HepG2 (cell line): ENCODE data around the gene ZC3H15. TPM values are rescaled to one million over a fixed set of nuclear protein-coding genes. Genes with fewer than 3 reads are reported as not detected.

Experiments
- ATAC-seq: fragments of 200-7000 bp; cut with Tn5 transposase; 3 replicates; pipeline ENCODE4 v1.9.1; 2020; ENCODE audit warnings: mild to moderate bottlenecking, moderate library complexity
- BruUV-seq: library from RNA; stranded (reverse); fragments of 400-500 nt; replicated peaks from 2 replicates; lab custom pipeline; 2021; lab: Mats Ljungman, UMichigan
- CTCF ChIA-PET: fragments of 300-600 bp; formaldehyde crosslinking; extraction: SDS; loops from one replicate; lab custom pipeline; 2021; ENCODE audit warnings: low total read pairs, inconsistent platforms, low intra/inter-chr PET ratio; lab: Yijun Ruan, JAX
- POLR2A ChIA-PET: fragments of 350-600 bp; sonication (Branson Sonifier 250); formaldehyde crosslinking; loops from one replicate; lab custom pipeline; 2020; ENCODE audit warnings: antibody characterized with exemption, inconsistent platforms; lab: Yijun Ruan, JAX
- DNase-seq: peaks from one replicate; pipeline ENCODE4 v3.0.0-alpha.2; 2015; ENCODE audit warnings: low spot score
- FAIRE-seq: peaks from 3 replicates; lab custom pipeline; 2011; peaks lifted over from hg19 to GRCh38; lab: Jason Lieb, UNC
- H2AFZ ChIP-seq: one replicate; pipeline ENCODE4 v1.6.1; 2011; ENCODE audit warnings: low read length, inconsistent platforms
- H3K27ac ChIP-seq: fragments of 300-600 bp; 3 replicates; pipeline ENCODE4 v1.8.0; 2011; ENCODE audit warnings: mixed run types, mild to moderate bottlenecking, mixed read lengths, low read length, inconsistent platforms; ENCODE audit not compliant: insufficient read depth; ENCODE audit errors: extremely low read length
- H3K27me3 ChIP-seq, 2 experiments: fragments of 200-600 bp in 1 of 2; 2 replicates in 1 of 2; 3 replicates in 1 of 2; pipeline versions ENCODE4 v1.6.0 to v1.8.0; 2011; ENCODE audit warnings: low read length in 2 of 2, mild to moderate bottlenecking in 2 of 2, moderate library complexity in 2 of 2, inconsistent platforms in 1 of 2; ENCODE audit not compliant: insufficient read depth in 2 of 2, control insufficient read depth in 1 of 2
- H3K36me3 ChIP-seq, 2 experiments: fragments of 200-600 bp in 1 of 2; replicated peaks in 1 of 2; 2 replicates in 1 of 2; 3 replicates in 1 of 2; pipeline versions ENCODE4 v1.5.1 to v1.8.0; 2011; ENCODE audit warnings: low read length in 2 of 2, inconsistent platforms in 1 of 2; ENCODE audit not compliant: insufficient read depth in 2 of 2, control insufficient read depth in 1 of 2
- H3K4me1 ChIP-seq: 2 replicates; pipeline ENCODE4 v1.5.1; 2012; ENCODE audit warnings: low read length, inconsistent platforms; ENCODE audit not compliant: insufficient read depth
- H3K4me2 ChIP-seq: 2 replicates; pipeline ENCODE4 v1.6.0; 2011; ENCODE audit warnings: low read depth, low read length, inconsistent platforms
- H3K4me3 ChIP-seq, 3 experiments: fragments of 200-600 bp in 1 of 3; sonication (generic), shearing (Covaris generic) in 1 of 3; replicated peaks in 1 of 3; 2 replicates each; pipeline ENCODE4 v1.5.1; 2011 to 2016; ENCODE audit warnings: low read length in 3 of 3, inconsistent platforms in 2 of 3, low read depth in 2 of 3, mild to moderate bottlenecking in 2 of 3, control low read depth in 1 of 3, mixed read lengths in 1 of 3; ENCODE audit not compliant: insufficient read depth in 1 of 3
- H3K79me2 ChIP-seq: one replicate; pipeline ENCODE4 v1.6.1; 2011; ENCODE audit warnings: low read length, inconsistent platforms; ENCODE audit not compliant: insufficient read depth
- H3K9ac ChIP-seq: 2 replicates; pipeline ENCODE4 v1.6.0; 2011; ENCODE audit warnings: mild to moderate bottlenecking, low read depth, low read length, inconsistent platforms; ENCODE audit not compliant: insufficient read depth
- H3K9me3 ChIP-seq: 2 replicates; pipeline ENCODE4 v1.5.1; 2012; ENCODE audit warnings: mild to moderate bottlenecking, low read length
- H4K20me1 ChIP-seq: 2 replicates; pipeline ENCODE4 v1.6.0; 2011; ENCODE audit warnings: inconsistent platforms, mild to moderate bottlenecking, low read length, moderate library complexity; ENCODE audit not compliant: insufficient read depth
- PCBP2 ChIP-seq: fragments of 200-400 bp; formaldehyde crosslinking; optimal IDR thresholded peaks from 2 replicates; pipeline ENCODE3; 2018; ENCODE audit warnings: low read length, low read depth; ENCODE audit not compliant: poor library complexity, severe bottlenecking
- PLRG1 ChIP-seq: fragments of 450-650 bp; conservative IDR thresholded peaks from 2 replicates; pipeline ENCODE4 v1.6.1; 2016
- RAD21 ChIP-seq: fragments of 450-650 bp; formaldehyde crosslinking; IDR thresholded peaks from 2 replicates; pipeline ENCODE4 v1.5.0; 2020; ENCODE audit warnings: mild to moderate bottlenecking
- SMC3 ChIP-seq: IDR thresholded peaks from 2 replicates; pipeline ENCODE4 v1.6.1; 2011; ENCODE audit warnings: low read length, improper control_type of control experiment
- SP5 ChIP-seq: IDR thresholded peaks from 2 replicates; pipeline ENCODE4 v1.6.1; 2016; ENCODE audit warnings: low read depth, borderline replicate concordance
- STAG1 ChIP-seq: sonication (generic); formaldehyde crosslinking; IDR thresholded peaks from 2 replicates; pipeline ENCODE4 v1.4.0; 2020; ENCODE audit warnings: missing genetic modification reagents
- TBP ChIP-seq: sonication (generic); formaldehyde crosslinking; IDR thresholded peaks from 2 replicates; pipeline ENCODE4 v1.5.0; 2020; ENCODE audit warnings: missing genetic modification reagents
- ZNF33A ChIP-seq: sonication (generic); formaldehyde crosslinking; IDR thresholded peaks from 2 replicates; pipeline ENCODE4 v1.5.1; 2020; ENCODE audit warnings: missing genetic modification reagents, mild to moderate bottlenecking, moderate library complexity, borderline replicate concordance
- ZNF615 ChIP-seq: sonication (generic); formaldehyde crosslinking; IDR thresholded peaks from 2 replicates; pipeline ENCODE4 v1.5.0; 2020; ENCODE audit warnings: mild to moderate bottlenecking, missing genetic modification reagents, borderline replicate concordance
- WGBS: methylation state at CpG from one replicate; pipeline ENCODE4 v1.1.6; 2017; ENCODE audit warnings: low lambda C conversion rate; 5-methylcytosine and 5-hydroxymethylcytosine counted together
- in situ Hi-C: cut with HindIII; loops from 2 replicates; pipeline ENCODE4 v1.10.0; 2017; ENCODE audit warnings: low pct_unique_long_range_greater_than_20kb; ENCODE audit not compliant: extremely low pct_ligation_motif_present
- intact Hi-C: fragments of 100-400 bp; cut with micrococcal nuclease; formaldehyde crosslinking; loops from one replicate; pipeline ENCODE4 v1.10.0; 2022; ENCODE audit not compliant: unreplicated experiment
- polyA plus RNA-seq, 8 experiments: library from polyadenylated mRNA; depleted of rRNA in 3 of 8; stranded (reverse) in 7 of 8; unstranded in 1 of 8; fragments of >200 nt; fragmentation: Illumina TruSeq in 4 of 8; extraction: Trizol in 4 of 8; gene quantifications; 2 replicates each; pipeline versions ENCODE4 v1.2.1 to v1.2.3, GENCODE V29; 2011 to 2016; ENCODE audit warnings: low read depth in 4 of 8, missing spikeins in 1 of 8, mixed read lengths in 1 of 8; ENCODE audit not compliant: insufficient read depth in 1 of 8
- total RNA-seq, 5 experiments: library from RNA; depleted of rRNA; stranded (reverse); fragments of >200 nt; fragmentation: Illumina TruSeq; extraction: Trizol; gene quantifications; 2 replicates each; pipeline ENCODE4 v1.2.3, GENCODE V29; 2016; ENCODE audit warnings: low read depth in 1 of 5
- TF ChIP-seq, protein P1 (sequence below): IDR thresholded peaks from 2 replicates; pipeline ENCODE4 v1.6.1; 2016; ENCODE audit warnings: control low read depth
- TF ChIP-seq, protein P2 (sequence below): sonication (generic); formaldehyde crosslinking; IDR thresholded peaks from 2 replicates; pipeline ENCODE4 v1.5.0; 2020; ENCODE audit warnings: mild to moderate bottlenecking, missing genetic modification reagents, moderate library complexity
- TF ChIP-seq, protein P3 (sequence below): IDR thresholded peaks from 2 replicates; pipeline ENCODE4 v1.6.1; 2016; ENCODE audit warnings: low read depth
- TF ChIP-seq, protein P4 (sequence below): IDR thresholded peaks from 2 replicates; pipeline ENCODE4 v1.4.0; 2020; ENCODE audit warnings: mild to moderate bottlenecking, missing genetic modification reagents
- TF ChIP-seq, protein P5 (sequence below): IDR thresholded peaks from 2 replicates; pipeline ENCODE4 v1.6.1; 2012; ENCODE audit warnings: low read depth, low read length, improper control_type of control experiment

The ZC3H15 gene
- total and polyA plus RNA-seq, 2 of the 13 experiments (the other 11 are each of a cell fraction or from before 2014, with no cell fraction given), result 84.6 to 168 TPM

DNA sequence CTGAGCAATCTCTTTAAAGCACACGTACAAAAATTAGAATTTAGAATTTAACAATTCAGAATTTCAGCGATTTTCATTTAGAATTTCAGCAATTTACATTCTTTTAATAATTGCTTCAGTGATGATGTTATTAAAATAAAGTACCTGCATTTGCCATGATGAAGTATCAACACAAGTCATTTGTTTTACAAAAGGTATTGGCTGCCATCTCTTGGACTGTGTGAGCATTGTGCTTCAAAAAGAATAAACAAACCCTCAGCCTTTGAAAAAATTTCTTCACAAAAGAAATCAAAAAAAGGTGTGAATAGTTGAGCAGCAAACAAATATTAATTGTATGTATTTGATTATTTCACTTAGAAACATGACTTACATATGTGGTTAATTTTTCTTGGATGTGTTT, 27.1 kb upstream of the ZC3H15 start:
- WGBS, result 48% methylated on average over 2 of the region's 2 CpGs
- H3K79me2 ChIP-seq, result peaks cover 2% of the 10 kb centered on the region
- POLR2A ChIA-PET, result no interaction called here
- ATAC-seq, result peak; percentile 64; the same call in 2 of the 3 replicates
- peak; percentile 36 for FAIRE-seq
- no peak overlapping the region for H2AFZ ChIP-seq
- no peak overlapping the region for H3K27ac ChIP-seq
- in situ Hi-C loops, result loop anchor here (25.0 kb wide), 4 partner anchors 472 to 1247 kb away; no protein-coding TSS in a partner anchor
- H3K4me2 ChIP-seq, result no peak overlapping the region
- CTCF ChIA-PET, result no interaction called here
- TF ChIP-seq, protein P1, sequence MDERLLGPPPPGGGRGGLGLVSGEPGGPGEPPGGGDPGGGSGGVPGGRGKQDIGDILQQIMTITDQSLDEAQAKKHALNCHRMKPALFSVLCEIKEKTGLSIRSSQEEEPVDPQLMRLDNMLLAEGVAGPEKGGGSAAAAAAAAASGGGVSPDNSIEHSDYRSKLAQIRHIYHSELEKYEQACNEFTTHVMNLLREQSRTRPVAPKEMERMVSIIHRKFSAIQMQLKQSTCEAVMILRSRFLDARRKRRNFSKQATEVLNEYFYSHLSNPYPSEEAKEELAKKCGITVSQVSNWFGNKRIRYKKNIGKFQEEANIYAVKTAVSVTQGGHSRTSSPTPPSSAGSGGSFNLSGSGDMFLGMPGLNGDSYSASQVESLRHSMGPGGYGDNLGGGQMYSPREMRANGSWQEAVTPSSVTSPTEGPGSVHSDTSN, result no peak
- TF ChIP-seq RAD21 (CRISPR knock-in tag), result peak; percentile 74
- TF ChIP-seq, protein P2, sequence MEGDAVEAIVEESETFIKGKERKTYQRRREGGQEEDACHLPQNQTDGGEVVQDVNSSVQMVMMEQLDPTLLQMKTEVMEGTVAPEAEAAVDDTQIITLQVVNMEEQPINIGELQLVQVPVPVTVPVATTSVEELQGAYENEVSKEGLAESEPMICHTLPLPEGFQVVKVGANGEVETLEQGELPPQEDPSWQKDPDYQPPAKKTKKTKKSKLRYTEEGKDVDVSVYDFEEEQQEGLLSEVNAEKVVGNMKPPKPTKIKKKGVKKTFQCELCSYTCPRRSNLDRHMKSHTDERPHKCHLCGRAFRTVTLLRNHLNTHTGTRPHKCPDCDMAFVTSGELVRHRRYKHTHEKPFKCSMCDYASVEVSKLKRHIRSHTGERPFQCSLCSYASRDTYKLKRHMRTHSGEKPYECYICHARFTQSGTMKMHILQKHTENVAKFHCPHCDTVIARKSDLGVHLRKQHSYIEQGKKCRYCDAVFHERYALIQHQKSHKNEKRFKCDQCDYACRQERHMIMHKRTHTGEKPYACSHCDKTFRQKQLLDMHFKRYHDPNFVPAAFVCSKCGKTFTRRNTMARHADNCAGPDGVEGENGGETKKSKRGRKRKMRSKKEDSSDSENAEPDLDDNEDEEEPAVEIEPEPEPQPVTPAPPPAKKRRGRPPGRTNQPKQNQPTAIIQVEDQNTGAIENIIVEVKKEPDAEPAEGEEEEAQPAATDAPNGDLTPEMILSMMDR (CRISPR knock-in tag), result peak; percentile 65
- no peak for TF ChIP-seq PCBP2
- TF ChIP-seq, protein P3, sequence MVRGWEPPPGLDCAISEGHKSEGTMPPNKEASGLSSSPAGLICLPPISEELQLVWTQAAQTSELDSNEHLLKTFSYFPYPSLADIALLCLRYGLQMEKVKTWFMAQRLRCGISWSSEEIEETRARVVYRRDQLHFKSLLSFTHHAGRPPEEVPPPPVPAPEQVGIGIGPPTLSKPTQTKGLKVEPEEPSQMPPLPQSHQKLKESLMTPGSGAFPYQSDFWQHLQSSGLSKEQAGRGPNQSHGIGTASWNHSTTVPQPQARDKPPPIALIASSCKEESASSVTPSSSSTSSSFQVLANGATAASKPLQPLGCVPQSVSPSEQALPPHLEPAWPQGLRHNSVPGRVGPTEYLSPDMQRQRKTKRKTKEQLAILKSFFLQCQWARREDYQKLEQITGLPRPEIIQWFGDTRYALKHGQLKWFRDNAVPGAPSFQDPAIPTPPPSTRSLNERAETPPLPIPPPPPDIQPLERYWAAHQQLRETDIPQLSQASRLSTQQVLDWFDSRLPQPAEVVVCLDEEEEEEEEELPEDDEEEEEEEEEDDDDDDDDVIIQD (CRISPR knock-in tag), result 0 out of 2 replicates have a peak, but pooled peaks have one; percentile 28
- peak; percentile 59; the same call in 1 of the 2 replicates for TF ChIP-seq SMC3
- no peak for TF ChIP-seq TBP (CRISPR knock-in tag)
- no peak for TF ChIP-seq SP5 (CRISPR knock-in tag)
- no peak for TF ChIP-seq ZNF615
- TF ChIP-seq, protein P4, sequence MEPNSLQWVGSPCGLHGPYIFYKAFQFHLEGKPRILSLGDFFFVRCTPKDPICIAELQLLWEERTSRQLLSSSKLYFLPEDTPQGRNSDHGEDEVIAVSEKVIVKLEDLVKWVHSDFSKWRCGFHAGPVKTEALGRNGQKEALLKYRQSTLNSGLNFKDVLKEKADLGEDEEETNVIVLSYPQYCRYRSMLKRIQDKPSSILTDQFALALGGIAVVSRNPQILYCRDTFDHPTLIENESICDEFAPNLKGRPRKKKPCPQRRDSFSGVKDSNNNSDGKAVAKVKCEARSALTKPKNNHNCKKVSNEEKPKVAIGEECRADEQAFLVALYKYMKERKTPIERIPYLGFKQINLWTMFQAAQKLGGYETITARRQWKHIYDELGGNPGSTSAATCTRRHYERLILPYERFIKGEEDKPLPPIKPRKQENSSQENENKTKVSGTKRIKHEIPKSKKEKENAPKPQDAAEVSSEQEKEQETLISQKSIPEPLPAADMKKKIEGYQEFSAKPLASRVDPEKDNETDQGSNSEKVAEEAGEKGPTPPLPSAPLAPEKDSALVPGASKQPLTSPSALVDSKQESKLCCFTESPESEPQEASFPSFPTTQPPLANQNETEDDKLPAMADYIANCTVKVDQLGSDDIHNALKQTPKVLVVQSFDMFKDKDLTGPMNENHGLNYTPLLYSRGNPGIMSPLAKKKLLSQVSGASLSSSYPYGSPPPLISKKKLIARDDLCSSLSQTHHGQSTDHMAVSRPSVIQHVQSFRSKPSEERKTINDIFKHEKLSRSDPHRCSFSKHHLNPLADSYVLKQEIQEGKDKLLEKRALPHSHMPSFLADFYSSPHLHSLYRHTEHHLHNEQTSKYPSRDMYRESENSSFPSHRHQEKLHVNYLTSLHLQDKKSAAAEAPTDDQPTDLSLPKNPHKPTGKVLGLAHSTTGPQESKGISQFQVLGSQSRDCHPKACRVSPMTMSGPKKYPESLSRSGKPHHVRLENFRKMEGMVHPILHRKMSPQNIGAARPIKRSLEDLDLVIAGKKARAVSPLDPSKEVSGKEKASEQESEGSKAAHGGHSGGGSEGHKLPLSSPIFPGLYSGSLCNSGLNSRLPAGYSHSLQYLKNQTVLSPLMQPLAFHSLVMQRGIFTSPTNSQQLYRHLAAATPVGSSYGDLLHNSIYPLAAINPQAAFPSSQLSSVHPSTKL, result 0 out of 2 replicates have a peak, but pooled peaks have one; percentile 8
- peak; percentile 76 for TF ChIP-seq STAG1 (CRISPR knock-in tag)
- TF ChIP-seq, protein P5, sequence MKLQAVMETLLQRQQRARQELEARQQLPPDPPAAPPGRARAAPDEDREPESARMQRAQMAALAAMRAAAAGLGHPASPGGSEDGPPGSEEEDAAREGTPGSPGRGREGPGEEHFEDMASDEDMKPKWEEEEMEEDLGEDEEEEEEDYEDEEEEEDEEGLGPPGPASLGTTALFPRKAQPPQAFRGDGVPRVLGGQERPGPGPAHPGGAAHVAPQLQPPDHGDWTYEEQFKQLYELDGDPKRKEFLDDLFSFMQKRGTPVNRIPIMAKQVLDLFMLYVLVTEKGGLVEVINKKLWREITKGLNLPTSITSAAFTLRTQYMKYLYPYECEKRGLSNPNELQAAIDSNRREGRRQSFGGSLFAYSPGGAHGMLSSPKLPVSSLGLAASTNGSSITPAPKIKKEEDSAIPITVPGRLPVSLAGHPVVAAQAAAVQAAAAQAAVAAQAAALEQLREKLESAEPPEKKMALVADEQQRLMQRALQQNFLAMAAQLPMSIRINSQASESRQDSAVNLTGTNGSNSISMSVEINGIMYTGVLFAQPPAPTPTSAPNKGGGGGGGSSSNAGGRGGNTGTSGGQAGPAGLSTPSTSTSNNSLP, result peak; percentile 49; the same call in 1 of the 2 replicates
- no peak for TF ChIP-seq ZNF33A (CRISPR knock-in tag)
- TF ChIP-seq PLRG1, result no peak
- TF ChIP-seq, all 625 proteins: peak for 7
- H3K27me3 ChIP-seq, result no peaks in the 10 kb centered on the region
- DNase-seq, result peak; percentile 64
- no TSS peak for BruUV-seq
- H3K4me3 ChIP-seq, result no peak overlapping the region
- H3K36me3 ChIP-seq, result peaks cover 0 to 15% of the 10 kb centered on the region in 2 experiments; a peak in 3 of 5 replicates
- no peaks in the 10 kb centered on the region for H3K9me3 ChIP-seq
- H4K20me1 ChIP-seq, result no peaks in the 10 kb centered on the region
- H3K9ac ChIP-seq, result no peak overlapping the region
- intact Hi-C loops, result loop anchor here (5.0 to 10.0 kb wide), 3 partner anchors 504 to 1252 kb away; no protein-coding TSS in a partner anchor
- peaks cover 7% of the 10 kb centered on the region for H3K4me1 ChIP-seq
